GM21367 (cell line): Measurements from ENCODE around the gene SLC35E2B.
"Not testable (repeated sequence)": the region's sequence is repeated elsewhere in the genome, so short reads cannot be mapped to it uniquely, and the experiment has no call there.

ENCODE experiments used
- ATAC-seq: cut with Tn5 transposase; IDR thresholded peaks from one replicate; pipeline ENCODE4 v1.9.1; 2021; ENCODE audit not compliant: unreplicated experiment

The SLC35E2B gene

DNA sequence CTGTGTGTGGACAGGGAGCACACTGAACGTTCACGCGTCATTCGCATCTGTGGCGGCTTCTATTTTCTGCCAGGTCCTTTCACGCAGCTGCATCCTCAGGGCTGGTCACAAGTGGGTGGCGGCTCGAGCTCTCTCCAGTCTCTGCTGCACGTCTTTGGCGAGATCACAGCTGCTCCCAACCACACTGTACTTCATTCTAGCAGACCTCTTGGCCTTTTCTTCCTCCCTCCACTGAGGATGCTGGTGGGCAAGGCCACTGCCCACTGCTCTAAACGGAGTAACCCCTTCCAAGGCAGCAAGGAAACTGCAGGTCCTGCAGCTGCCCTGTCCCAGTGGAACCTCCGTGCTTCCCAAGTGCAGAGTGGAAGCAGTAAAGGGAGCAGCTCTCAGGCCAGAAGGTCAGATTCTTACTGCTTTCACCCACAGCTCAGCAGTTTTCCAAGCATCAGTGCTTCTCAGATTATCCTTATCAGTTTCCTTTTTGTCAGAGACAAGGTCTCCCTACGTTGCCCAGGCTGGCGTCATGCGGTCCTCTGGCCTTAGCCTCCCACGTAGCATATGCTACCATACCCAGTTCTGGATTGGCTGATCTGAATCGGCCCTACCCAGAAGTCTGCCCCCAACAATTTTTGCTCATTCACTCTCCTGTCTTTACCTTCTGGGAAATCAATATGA, 44.9 kb downstream of the SLC35E2B start:
- not testable (repeated sequence) for ATAC-seq

DNA sequence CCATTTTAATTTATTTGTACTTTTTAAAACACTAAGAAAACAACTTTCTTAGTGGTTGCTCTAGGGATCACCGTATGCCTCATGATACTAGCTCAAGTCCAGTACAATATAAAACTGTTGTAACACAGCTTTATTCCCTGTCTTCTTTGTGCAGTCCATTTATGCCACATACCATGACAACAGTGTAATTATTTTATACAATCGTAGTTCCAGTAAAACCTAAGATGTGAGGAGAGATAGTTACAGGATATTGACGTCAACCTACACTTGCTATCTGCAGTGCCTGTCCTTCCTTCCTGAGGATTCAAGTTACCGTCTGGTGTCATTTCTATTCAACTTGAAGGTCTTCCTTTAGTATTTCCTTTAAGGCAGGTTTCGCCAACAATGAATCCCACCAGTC, 46.3 kb downstream of the SLC35E2B start:
- ATAC-seq, result not testable (repeated sequence)

DNA sequence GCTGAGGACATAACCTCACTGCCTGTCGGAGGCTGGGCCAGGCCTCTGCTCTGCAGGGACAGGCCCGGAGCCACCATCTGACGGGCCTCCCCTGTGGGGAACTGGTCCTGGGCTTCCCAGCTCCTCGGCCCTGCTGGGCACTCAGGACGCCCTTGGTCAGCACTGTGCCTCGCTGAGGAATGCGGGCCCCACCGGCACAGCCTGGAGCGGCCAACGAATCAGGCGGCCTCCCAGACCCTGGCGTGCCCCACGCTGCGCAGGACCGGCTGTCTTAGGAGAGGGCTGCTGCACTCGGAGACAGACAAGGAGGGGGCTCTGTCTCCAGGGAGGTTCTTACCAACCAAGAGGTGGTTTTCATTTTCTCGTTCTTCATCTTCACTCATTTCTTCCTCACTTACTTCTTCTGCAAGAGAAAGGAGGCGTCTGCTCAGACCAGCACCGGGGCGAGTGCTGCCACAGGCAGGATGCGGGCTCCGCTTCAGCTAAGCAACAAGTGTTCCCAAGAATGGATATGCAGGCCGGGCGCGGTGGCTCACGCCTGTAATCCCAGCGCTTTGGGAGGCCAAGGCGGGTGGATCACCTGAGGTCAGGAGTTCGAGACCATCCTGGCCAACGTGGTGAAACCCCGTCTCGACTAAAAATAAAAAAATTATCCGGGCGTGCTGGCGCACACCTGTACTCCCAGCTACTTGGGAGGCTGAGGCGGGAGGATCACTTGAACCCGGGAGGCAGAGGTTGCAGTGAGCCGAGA, 51.7 kb downstream of the SLC35E2B start:
- ATAC-seq, result not testable (repeated sequence)

DNA sequence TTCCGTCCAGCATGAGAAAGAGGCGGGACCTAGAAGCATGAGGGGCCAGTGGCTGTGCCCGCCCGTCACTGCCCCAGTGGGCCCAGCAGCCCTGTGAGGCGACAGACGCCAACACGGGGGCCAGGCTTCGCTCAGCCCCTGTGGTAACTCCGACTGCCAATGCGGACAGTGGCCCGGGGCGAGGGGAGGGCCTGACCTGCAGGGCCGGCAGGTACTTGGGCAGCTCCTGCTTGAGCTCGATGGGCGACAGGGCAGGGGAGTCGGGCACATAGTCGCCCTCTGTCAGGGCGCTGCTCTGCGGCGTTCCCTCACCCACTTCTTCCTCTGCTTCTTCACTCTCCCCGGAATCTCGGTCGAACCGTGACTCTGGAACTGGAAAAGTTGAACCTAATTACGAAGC, 52.5 kb downstream of the SLC35E2B start:
- ATAC-seq, result not testable (repeated sequence)

DNA sequence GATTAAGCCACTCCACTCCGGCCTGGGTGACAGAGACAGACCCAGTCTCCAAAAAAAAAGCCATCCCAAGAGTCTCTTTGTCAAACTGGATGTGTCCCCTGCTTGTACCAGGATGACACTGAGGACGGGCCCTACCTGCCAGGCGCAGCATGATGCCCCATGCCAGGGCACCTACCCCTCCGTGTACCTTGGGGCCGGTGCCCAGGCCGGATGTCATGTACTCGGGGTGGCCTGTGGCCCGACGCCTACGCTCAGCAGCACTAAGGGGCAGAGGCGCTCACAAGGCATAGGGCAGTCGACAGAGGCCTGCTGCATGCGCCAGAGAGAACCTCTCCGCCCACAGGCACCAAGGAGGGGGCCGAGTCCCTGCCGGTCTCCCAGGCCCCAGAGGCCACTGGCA, 53.2 kb downstream of the SLC35E2B start:
- not testable (repeated sequence) for ATAC-seq

DNA sequence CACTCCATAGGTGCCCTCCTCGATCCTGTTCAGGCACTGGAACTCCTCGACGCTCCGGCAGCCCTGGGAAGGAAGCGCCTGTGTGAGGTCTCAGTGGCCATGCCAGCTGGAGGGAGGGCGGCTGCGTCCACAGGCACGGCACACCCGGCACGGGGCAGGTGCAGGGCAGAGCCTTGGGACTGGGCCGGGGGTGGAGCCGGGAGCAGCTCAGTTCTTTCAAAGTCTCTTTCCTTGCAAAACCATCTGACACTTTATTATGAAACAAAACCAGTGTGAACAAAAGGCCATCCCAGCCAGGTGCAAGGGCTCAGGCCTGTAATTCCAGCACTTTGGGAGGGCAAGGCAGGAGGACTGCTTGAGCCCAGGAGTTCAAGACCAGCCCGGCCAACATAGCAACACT, 54.1 kb downstream of the SLC35E2B start:
- ATAC-seq, result not testable (repeated sequence)

DNA sequence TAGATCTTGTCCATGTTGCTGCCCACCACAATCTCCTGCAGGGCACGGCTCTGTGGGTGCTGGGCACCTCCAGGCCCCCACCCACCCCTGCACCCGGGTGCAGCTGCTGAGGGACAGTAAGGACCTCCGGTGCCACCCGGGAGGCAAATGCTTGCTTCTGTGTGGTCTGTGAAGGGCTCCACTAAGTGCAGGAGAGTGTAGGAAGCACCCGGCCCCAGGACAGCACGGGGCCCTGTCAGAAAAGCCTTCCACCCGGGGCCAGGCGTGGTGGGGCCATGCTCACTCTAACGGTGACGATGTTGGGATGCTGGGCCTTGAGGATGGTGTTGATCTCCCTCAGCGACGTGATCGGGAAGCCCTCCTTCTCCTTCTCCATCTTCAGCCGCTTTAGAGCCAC, 55.1 kb downstream of the SLC35E2B start:
- ATAC-seq, result not testable (repeated sequence)

DNA sequence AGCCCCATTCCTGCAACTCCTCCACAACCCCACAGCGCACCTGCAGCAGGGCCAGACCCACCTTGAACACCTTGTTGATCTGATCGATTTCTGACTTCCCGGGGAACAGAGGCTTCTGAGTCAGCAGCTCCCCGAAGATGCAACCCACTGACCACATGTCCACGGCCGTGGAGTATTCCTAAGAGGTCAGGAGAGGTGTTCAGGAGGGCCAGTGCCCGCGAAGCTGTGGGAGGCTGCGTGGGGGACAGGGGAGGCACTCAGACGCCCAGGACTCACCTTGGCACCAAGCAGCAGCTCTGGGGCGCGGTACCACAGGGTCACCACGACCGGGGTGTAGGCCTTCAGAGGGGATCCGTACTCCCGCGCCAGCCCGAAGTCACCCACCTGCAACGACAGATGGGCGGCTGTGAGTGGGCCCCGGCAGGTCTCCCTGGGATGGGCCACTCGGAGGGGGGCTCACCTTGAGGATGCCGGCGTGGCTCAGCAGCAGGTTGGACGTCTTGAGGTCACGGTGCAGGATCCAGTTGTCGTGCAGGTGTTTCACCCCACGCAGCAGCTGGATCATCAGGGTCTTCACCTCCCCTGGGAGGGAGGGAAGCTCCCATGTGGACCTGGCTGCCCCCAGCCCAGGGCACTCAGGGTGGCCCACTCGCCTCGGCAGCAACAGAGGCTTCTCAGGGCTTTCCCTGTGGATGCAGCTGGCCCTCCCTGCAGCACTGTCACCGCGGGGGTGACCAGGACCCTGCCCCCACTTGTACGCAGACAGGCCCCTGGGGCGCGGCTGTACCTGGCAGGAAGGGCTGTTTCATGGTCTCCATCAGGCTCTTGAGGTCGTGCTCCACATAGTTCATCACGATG, 55.7 kb downstream of the SLC35E2B start:
- not testable (repeated sequence) for ATAC-seq

DNA sequence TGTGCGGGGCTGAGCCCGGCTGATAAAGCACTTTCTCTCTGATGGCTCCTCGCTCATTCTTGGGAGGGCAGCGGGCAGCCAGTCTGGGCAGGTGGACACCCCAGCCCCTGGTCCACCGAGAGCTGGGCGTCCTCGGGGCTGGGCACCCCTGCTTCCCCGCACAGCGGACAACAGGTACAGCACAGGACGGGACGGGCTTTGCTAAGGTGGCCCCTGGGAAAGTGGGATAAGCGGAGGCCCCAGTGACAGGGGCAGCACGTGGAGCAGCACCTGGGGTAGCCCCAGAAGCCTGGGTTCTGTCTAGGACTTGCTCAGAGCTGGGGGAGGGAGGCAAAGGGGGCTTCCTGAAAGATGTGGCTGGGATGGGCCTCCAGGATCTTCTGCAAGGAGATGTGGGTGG, 58.0 kb downstream of the SLC35E2B start:
- ATAC-seq, result not testable (repeated sequence)

DNA sequence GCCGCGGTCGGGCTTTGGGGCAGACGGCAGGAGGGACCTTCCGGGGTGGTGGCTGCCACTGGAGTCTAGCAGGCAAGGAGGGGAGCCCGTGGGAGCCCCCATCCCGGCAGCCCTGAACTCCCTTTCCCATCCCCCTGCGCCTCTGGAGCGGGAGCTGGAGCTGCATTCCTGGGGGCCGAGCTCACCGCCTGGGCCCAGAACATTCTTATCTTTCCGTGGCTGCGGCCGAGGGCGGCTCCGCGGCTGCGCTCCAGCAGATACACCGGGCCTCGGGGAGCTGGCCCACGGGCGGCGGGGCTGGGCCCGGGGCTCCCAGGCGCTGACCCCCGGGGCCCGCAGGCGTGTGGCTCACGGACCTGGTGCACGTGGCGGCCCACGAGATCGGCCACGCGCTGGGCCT, 59.2 kb downstream of the SLC35E2B start:
- not testable (repeated sequence) for ATAC-seq

DNA sequence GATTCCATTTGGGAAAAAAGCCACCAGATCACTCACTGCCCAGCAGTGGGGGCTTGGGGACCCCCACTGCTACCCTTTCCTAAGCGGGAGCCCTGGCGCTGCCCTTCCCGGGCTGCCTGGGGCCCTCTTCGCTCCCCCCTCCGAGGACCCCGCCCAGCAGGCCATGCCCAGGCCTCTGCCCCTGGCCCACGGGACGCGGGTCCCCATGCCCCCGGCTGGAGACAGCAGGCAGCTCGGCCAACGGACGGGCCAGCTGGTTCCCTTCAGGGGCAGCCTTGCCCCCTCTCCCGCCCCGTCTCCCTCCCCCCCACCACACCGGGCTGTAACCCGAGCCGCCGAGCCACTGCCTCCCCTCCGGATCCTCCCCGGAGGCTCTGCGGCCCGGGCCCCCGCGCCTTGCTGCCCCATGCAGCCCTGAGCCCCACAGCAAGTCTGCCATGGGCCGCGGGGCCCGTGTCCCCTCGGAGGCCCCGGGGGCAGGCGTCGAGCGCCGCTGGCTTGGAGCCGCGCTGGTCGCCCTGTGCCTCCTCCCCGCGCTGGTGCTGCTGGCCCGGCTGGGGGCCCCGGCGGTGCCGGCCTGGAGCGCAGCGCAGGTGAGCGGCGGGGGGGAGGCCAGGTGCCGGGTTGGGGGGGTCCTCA, 60.7 kb downstream of the SLC35E2B start, which contains the start of gene MMP23B:
MMP23B (plus strand) TSS at position 392 of the 639 bp plus-strand sequence; CDS start at position 438, 46 bp downstream.
- ATAC-seq, result no peak

DNA sequence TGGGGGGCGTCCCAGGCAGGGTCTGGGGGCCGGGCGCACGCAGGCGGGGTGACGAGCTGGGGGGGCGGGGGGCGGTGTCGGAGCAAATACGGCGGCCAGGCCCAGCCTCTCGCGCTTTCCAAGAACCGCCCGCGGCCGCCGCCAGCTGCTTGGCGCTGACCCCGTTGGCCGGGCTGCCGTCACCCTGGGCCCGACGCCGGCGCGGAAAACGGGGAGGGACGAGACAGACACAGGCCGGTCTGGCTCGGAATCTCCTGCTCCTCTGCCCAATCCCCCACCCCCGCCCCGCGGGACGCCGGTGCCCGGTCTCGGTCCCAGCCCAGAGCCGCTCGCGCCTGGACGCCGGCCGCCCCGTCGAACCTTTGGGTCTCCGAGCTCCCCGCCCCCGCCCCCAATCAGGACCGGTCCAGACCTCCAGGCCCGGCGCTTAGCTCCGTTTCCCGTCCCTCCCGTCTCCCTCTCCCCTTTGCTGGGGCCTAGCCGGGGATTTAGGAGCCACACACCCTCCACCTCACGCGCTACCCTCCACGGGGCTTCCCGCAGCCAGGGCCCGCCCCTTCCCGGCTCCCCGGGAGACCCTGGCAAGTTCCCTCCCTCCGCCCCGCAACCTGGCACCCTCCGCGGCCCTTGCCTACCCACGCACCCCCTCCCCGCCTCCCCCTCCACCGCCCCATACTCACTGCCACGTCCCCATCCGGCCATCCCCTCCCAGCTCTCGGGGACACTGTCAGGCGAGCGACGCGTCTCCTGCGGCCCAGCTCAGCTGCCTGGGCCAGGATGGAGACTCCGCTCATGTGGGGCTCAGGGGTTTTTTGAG, 61.4 kb downstream of the SLC35E2B start:
- no peak for ATAC-seq

DNA sequence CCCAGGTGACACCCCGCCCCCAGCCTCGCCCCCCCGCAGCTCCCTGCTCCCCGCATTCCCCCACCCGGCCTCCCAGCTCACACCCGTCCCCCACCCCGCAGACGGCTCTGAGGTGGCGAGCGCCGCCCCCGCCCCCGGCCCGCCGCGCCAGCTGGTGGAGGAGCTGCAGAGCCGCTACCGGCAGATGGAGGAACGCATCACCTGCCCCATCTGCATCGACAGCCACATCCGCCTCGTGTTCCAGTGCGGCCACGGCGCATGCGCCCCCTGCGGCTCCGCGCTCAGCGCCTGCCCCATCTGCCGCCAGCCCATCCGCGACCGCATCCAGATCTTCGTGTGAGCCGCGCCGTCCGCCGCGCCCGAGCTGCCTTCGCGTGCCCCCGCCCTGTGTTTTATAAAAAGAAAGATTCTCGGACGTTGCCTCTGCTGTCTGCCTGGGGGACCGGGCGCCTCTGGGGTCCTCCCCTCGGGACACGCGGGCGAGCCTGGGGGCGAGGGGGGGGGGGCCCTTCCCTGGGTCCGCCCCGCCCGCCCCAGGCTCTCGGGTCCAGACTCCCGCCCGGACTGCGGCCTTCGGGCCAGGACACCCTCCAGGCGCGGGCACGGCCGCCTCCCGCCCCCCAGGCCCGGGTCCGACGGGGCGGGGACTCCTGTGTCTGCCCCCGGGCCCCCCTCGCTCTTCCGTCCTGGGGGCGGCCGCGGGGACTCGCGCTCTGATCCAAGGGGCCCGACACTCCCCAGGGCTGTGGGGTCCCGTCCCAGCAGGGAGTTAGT, 62.2 kb downstream of the SLC35E2B start:
- no peak for ATAC-seq

DNA sequence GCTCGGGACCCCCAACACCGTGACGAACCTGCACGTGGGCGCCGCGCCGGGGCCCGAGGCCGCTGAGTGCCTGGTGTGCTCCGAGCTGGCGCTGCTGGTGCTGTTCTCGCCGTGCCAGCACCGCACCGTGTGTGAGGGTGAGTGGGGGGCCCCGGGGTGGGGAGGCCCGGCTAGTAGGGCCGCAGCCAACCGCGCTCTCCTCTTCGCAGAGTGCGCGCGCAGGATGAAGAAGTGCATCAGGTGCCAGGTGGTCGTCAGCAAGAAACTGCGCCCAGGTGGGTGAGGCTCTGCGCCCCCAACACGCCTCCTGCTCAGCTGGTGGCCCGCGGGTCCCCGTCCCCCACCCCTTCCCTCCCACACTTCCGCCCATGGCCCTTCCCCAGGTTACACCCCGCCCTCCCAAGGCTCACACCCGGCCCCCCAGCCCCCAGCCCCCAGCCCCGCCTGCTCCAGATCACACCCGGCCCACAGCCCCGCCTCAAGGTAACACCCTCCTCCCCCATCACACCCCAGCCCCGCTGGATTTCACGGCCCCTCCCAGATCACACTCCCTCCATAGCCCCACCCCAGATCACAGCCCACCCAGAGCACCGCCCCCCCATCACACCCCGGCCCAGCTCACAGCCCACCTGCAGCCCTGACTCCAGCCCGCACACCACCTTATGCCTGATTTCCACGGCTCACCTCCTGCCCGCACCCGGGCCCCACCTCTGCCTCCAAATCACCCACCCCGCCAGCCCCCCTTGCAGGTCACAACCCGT, 63.0 kb downstream of the SLC35E2B start:
- no peak for ATAC-seq

DNA sequence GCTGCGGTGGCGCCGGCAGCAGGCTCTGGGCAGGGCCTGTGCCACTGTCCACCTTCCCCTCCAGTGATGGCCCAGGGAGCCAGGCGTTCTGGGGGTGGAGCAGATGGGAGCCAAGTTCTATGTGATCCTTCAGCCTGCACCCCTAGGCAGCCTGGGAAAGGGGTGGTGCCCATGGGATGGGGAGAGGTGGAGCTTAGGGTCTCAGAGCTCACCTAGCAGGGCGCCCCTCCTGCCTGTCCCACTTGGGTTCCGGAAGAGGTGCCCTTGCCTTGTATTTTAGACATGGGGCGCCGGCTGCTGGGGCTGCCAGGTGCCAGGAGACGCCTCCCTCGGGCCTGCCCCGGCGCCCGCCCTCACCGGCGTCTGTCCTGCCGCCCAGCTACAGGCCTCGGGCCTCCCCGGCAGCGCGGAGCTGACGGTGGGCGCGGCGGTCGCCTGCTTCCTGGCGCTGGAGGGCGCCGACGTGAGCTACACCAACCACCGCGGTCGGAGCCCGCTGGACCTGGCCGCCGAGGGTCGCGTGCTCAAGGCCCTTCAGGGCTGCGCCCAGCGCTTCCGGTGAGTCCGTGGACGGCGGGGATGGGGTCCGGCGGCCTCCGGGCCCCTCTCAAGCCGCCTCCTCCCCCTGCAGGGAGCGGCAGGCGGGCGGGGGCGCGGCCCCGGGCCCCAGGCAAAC, 63.7 kb downstream of the SLC35E2B start:
- ATAC-seq, result no peak

DNA sequence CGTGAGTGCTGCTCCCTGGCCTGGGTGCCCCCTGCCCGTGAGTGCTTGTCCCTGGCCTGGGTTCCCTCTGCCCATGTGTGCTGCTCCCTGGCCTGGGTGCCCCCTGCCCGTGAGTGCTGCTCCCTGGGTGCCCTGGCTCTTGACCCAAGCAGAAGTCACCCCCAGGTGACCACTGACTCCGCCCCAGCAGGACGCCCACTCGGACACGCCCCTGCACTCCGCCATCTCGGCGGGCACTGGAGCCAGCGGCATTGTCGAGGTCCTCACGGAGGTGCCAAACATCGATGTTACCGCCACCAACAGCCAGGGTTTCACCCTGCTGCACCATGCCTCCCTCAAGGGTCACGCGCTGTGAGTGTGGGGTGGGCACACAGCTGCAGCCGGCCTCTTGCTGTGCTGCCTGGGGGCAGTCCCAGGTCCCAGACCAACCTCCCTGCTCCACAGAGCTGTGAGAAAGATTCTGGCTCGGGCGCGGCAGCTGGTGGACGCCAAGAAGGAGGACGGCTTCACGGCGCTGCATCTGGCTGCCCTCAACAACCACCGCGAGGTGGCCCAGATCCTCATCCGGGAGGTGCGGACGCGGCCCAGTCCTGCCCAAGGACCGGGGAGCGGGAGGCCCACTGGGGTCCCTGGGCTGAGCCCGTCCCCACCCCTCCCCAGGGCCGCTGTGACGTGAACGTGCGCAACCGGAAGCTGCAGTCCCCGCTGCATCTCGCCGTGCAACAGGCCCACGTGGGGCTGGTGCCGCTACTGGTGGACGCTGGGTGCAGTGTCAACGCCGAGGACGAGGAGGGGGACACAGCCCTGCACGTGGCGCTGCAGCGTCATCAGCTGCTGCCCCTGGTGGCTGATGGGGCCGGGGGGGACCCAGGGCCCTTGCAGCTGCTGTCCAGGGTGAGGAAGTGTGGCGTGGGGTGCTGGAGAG, 64.5 kb downstream of the SLC35E2B start:
- no peak for ATAC-seq

DNA sequence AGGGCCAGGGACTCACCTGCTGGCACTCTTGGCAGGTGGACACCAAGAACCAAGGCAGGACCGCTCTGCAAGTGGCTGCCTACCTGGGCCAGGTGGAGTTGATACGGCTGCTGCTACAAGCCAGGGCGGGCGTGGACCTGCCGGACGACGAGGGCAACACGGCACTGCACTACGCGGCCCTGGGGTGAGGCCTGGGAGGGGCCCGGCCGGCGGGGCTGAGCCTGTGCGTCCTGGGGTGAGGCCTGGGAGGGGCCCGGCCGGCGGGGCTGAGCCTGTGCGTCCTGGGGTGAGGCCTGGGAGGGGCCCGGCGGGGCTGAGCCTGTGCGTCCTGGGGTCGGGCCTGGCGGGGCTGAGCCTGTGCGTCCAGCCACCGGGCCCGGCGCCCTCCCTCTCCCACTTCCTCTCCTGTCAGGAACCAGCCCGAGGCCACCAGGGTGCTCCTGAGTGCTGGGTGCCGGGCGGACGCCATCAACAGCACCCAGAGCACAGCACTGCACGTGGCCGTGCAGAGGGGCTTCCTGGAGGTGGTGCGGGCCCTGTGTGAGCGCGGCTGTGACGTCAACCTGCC, 65.2 kb downstream of the SLC35E2B start:
- ATAC-seq, result no peak
